ENCODE data around the gene FAM186B. TPM values are rescaled to one million over a fixed set of nuclear protein-coding genes. Genes with fewer than 3 reads are reported as not detected.

The FAM186B gene
- total RNA-seq, 6 donors from 2014 or later = 0.20 to 3.1 (median 0.73) TPM

GRCh38 chr12:49642370-49642802 lies 36.9 kb upstream of the FAM186B start:
- WGBS, 2 donors = 87 to 95% methylated on average over 10 to 11 of the region's 11 CpGs
- H3K4me1 ChIP-seq = peaks cover 29 to 32% (median 30%) of the 10 kb centered on the region in 4 donors
- no peak for TF ChIP-seq CTCF (IDR thresholded peaks at IDR 0.05)
- TF ChIP-seq POLR2A (IDR thresholded peaks at IDR 0.05) = no peak
- no peak for TF ChIP-seq POLR2AphosphoS5 (IDR thresholded peaks at IDR 0.05)
- TF ChIP-seq EP300 (IDR thresholded peaks at IDR 0.05) = no peak
- ATAC-seq (ENCODE audit: low FRiP score in 2 of 2) (no peak), DNase-seq (peak in 1 of 2 donors; percentile 47)
- H3K9me3 ChIP-seq = no peaks in the 10 kb centered on the region
- peaks cover 0 to 47% (median 25%) of the 10 kb centered on the region in 4 donors for H3K36me3 ChIP-seq
- no peaks in the 10 kb centered on the region for H3K27me3 ChIP-seq
- H3K4me3 ChIP-seq = no peak overlapping the region
- no peak overlapping the region for H3K27ac ChIP-seq

GRCh38 chr12:49641748-49642369 lies 36.4 kb upstream of the FAM186B start:
- no peak for DNase-seq
- Histone ChIP-seq H3K9me3 (no peaks in the 10 kb centered on the region), H3K4me1 (peaks cover 29 to 32% (median 31%) of the 10 kb centered on the region in 4 donors), H3K27ac (no peak overlapping the region), H3K27me3 (no peaks in the 10 kb centered on the region), H3K4me3 (no peak overlapping the region), H3K36me3 (peaks cover 0 to 49% (median 24%) of the 10 kb centered on the region in 4 donors)
- TF ChIP-seq POLR2A (IDR thresholded peaks at IDR 0.05) (no peak), POLR2AphosphoS5 (IDR thresholded peaks at IDR 0.05) (no peak), CTCF (IDR thresholded peaks at IDR 0.05) (no peak), EP300 (IDR thresholded peaks at IDR 0.05) (no peak)
- ATAC-seq (ENCODE audit: low FRiP score in 2 of 2) = no peak
- WGBS, 2 donors = 88% methylated on average over 13 to 14 of the region's 17 CpGs

GRCh38 chr12:49636979-49637755 lies 31.7 kb upstream of the FAM186B start:
- Histone ChIP-seq H3K4me1 (peaks cover 9 to 15% (median 13%) of the 10 kb centered on the region in 4 donors), H3K27me3 (no peaks in the 10 kb centered on the region), H3K9me3 (no peaks in the 10 kb centered on the region), H3K36me3 (peaks cover 0 to 22% (median 5%) of the 10 kb centered on the region in 4 donors), H3K4me3 (no peak overlapping the region), H3K27ac (peak overlapping the region in 2 of 4 donors; percentile 23 to 24)
- TF ChIP-seq POLR2A (IDR thresholded peaks at IDR 0.05) (no peak), CTCF (IDR thresholded peaks at IDR 0.05) (peak; percentile 43 to 79 (median 65)), EP300 (IDR thresholded peaks at IDR 0.05) (no peak), POLR2AphosphoS5 (IDR thresholded peaks at IDR 0.05) (no peak)
- DNase-seq (peak; percentile 38 to 46), ATAC-seq (ENCODE audit: low FRiP score in 2 of 2) (peak; percentile 55 to 69)
- WGBS, 2 donors = 21 to 24% methylated on average over 9 of the region's 9 CpGs

- peaks cover 0 to 18% (median 5%) of the 10 kb centered on the region in 4 donors for H3K36me3 ChIP-seq
- DNase-seq (peak in 1 of 2 donors; percentile 63), ATAC-seq (ENCODE audit: low FRiP score in 2 of 2) (no peak)
- TF ChIP-seq EP300 (IDR thresholded peaks at IDR 0.05) (no peak), POLR2A (IDR thresholded peaks at IDR 0.05) (no peak), CTCF (IDR thresholded peaks at IDR 0.05) (no peak), POLR2AphosphoS5 (IDR thresholded peaks at IDR 0.05) (no peak)
- H3K4me1 ChIP-seq = peaks cover 9 to 15% (median 13%) of the 10 kb centered on the region in 4 donors
- H3K27ac ChIP-seq = peak overlapping the region in 2 of 4 donors; percentile 23 to 24
- no peak overlapping the region for H3K4me3 ChIP-seq
- H3K9me3 ChIP-seq = no peaks in the 10 kb centered on the region
- WGBS, 2 donors = 56 to 74% methylated on average over 11 to 13 of the region's 13 CpGs
- H3K27me3 ChIP-seq = no peaks in the 10 kb centered on the region
Observed at GRCh38 chr12:49636574-49636973, 31.1 kb upstream of the FAM186B start.
